Measurements from ENCODE around the gene ZNF674. TPM values are rescaled to one million over a fixed set of nuclear protein-coding genes. Genes with fewer than 3 reads are reported as not detected.

ZNF674 gene
- total and polyA plus RNA-seq, 2 of the 4 experiments (the other 2 are of a cell fraction) = 2.2 to 13.4 TPM

DNA sequence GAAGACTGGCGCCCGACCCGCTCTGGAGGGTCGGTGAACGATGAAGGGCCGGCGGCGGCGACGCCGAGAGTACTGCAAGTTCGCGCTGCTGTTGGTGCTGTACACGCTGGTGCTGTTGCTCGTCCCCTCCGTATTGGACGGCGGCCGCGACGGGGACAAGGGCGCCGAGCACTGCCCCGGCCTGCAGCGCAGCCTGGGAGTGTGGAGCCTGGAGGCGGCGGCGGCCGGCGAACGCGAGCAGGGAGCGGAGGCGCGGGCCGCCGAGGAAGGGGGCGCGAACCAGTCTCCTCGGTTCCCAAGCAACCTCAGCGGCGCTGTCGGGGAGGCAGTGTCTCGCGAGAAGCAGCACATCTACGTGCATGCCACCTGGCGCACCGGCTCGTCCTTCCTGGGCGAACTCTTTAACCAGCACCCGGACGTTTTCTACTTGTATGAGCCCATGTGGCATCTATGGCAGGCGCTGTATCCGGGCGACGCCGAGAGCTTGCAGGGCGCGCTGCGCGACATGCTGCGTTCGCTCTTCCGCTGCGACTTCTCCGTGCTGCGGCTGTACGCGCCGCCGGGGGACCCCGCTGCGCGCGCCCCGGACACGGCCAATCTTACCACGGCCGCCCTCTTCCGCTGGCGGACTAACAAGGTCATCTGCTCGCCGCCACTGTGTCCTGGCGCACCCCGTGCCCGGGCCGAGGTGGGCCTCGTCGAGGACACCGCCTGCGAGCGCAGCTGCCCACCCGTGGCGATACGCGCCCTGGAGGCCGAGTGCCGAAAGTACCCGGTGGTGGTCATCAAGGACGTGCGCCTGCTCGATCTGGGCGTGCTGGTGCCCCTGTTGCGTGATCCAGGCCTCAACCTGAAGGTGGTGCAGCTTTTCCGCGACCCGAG is 28.9 kb upstream of the ZNF674 start:
- Histone ChIP-seq H2BK5ac (ENCODE audit: low read depth, low read length, poor library complexity, severe bottlenecking) (no peak overlapping the region), H3K9me3 (ENCODE audit: control insufficient read depth, insufficient read depth, low read length) (no peaks in the 10 kb centered on the region), H3K18ac (ENCODE audit: low read depth, low read length) (no peak overlapping the region), H2BK20ac (ENCODE audit: low read depth, low read length) (no peak overlapping the region), H3K9me1 (ENCODE audit: insufficient read depth, low read length) (no peaks in the 10 kb centered on the region), H2AK5ac (ENCODE audit: low read depth, low read length) (no peak overlapping the region), H3K27ac (ENCODE audit: insufficient read depth, low read length) (peak overlapping the region; percentile 23), H3K9ac (ENCODE audit: low read depth, low read length) (peak overlapping the region; percentile 31; the same call in 1 of the 2 replicates), H3K56ac (ENCODE audit: extremely low read depth, insufficient read depth, low read length) (no peak overlapping the region), H3K4me2 (ENCODE audit: low read depth, low read length) (peak overlapping the region; percentile 85), H3K23ac (ENCODE audit: low read depth, low read length) (no peak overlapping the region), H3K4me3 (ENCODE audit: insufficient read depth, low read depth, low read length) (peak overlapping the region; percentile 55), H4K20me1 (ENCODE audit: insufficient read depth, low read length) (no peaks in the 10 kb centered on the region), H4K8ac (ENCODE audit: low read depth in 2 of 2, low read length in 2 of 2) (no peak overlapping the region), H2BK120ac (ENCODE audit: low read depth, low read length) (peak overlapping the region; percentile 11; the same call in 1 of the 2 replicates), H3K4ac (ENCODE audit: low read depth, low read length) (peak overlapping the region; percentile 16; the same call in 1 of the 2 replicates), H3K27me3 (ENCODE audit: control insufficient read depth, insufficient read depth, low read length) (no peaks in the 10 kb centered on the region), H3K14ac (replicated peaks; ENCODE audit: low read depth, low read length) (no peak overlapping the region), H2AFZ (replicated peaks; ENCODE audit: low read length, poor library complexity) (peak overlapping the region; percentile 76), H3K36me3 (ENCODE audit: control insufficient read depth, insufficient read depth, low read length) (no peaks in the 10 kb centered on the region), H2BK15ac (ENCODE audit: low read depth, low read length) (no peak overlapping the region), H3K79me1 (ENCODE audit: low read depth in 1 of 2, low read length in 2 of 2) (peaks cover 5 to 30% of the 10 kb centered on the region in 2 experiments; a peak in 2 of 4 replicates), H4K5ac (ENCODE audit: low read depth, low read length) (no peak overlapping the region), H3K4me1 (ENCODE audit: control insufficient read depth, insufficient read depth, low read length) (peaks cover 2% of the 10 kb centered on the region; the same call in 1 of the 2 replicates), H2AK9ac (replicated peaks; ENCODE audit: low read depth, low read length, poor library complexity) (peak overlapping the region; percentile 22), H4K91ac (ENCODE audit: insufficient read depth, low read depth, low read length) (no peak overlapping the region)
- ChIA-PET CTCF (no interaction called here), POLR2A (ENCODE audit: unreplicated experiment) (no interaction called here)
- DNase-seq = peak; percentile 48
- intact Hi-C loops (cut with micrococcal nuclease) = loop anchor here (1.0 to 5.0 kb wide), 2 partner anchors 68 to 108 kb away; no protein-coding TSS in a partner anchor
- WGBS, 2 experiments (ENCODE audit: extremely low coverage in 2 of 2, insufficient read length in 1 of 2) = 30% methylated on average over 97 of the region's 107 CpGs; no CpG with 5 or more reads in 1 of the 2 experiments
- BruUV-seq (replicated peaks) = no TSS peak
- dilution Hi-C loops (cut with HindIII; ENCODE audit: low sequenced_read_pairs, unreplicated experiment) = no loop called here
- peak; percentile 40 for ATAC-seq (ENCODE audit: low read depth)
- in situ Hi-C loops (cut with MboI; ENCODE audit: low sequenced_read_pairs) = no loop called here
- TF ChIP-seq CHD1 (IDR thresholded peaks at IDR 0.05; ENCODE audit: low read depth, low read length) (no peak), CEBPB (IDR thresholded peaks at IDR 0.05; ENCODE audit: low read depth, low read length) (no peak), POLR2A (IDR thresholded peaks at IDR 0.05; ENCODE audit: low read depth, low read length) (no peak), RAD21 (IDR thresholded peaks at IDR 0.05; ENCODE audit: low read length) (no peak), MXI1 (IDR thresholded peaks at IDR 0.05; ENCODE audit: borderline replicate concordance, low read depth, low read length) (no peak), SMC3 (IDR thresholded peaks at IDR 0.05; ENCODE audit: low read depth, low read length) (no peak), MAFK (IDR thresholded peaks at IDR 0.05; ENCODE audit: low read depth, low read length) (no peak), FOS (IDR thresholded peaks at IDR 0.05; ENCODE audit: low read depth, low read length) (no peak), MAZ (IDR thresholded peaks at IDR 0.05; ENCODE audit: borderline replicate concordance, low read depth, low read length) (no peak), RFX5 (IDR thresholded peaks at IDR 0.05; ENCODE audit: low read depth, low read length) (no peak), RCOR1 (IDR thresholded peaks at IDR 0.05; ENCODE audit: insufficient replicate concordance, low read length) (no peak), BHLHE40 (IDR thresholded peaks at IDR 0.05; ENCODE audit: low read depth, low read length) (no peak)
- TF ChIP-seq, protein P1, sequence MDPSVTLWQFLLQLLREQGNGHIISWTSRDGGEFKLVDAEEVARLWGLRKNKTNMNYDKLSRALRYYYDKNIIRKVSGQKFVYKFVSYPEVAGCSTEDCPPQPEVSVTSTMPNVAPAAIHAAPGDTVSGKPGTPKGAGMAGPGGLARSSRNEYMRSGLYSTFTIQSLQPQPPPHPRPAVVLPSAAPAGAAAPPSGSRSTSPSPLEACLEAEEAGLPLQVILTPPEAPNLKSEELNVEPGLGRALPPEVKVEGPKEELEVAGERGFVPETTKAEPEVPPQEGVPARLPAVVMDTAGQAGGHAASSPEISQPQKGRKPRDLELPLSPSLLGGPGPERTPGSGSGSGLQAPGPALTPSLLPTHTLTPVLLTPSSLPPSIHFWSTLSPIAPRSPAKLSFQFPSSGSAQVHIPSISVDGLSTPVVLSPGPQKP (IDR thresholded peaks at IDR 0.05; ENCODE audit: borderline replicate concordance, low read depth, low read length) = no peak
- TF ChIP-seq, protein P2, sequence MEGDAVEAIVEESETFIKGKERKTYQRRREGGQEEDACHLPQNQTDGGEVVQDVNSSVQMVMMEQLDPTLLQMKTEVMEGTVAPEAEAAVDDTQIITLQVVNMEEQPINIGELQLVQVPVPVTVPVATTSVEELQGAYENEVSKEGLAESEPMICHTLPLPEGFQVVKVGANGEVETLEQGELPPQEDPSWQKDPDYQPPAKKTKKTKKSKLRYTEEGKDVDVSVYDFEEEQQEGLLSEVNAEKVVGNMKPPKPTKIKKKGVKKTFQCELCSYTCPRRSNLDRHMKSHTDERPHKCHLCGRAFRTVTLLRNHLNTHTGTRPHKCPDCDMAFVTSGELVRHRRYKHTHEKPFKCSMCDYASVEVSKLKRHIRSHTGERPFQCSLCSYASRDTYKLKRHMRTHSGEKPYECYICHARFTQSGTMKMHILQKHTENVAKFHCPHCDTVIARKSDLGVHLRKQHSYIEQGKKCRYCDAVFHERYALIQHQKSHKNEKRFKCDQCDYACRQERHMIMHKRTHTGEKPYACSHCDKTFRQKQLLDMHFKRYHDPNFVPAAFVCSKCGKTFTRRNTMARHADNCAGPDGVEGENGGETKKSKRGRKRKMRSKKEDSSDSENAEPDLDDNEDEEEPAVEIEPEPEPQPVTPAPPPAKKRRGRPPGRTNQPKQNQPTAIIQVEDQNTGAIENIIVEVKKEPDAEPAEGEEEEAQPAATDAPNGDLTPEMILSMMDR (conservative IDR thresholded peaks at IDR 0.05; ENCODE audit: low read depth, low read length) = no peak

Measured in IMR-90 (cell line).